Measurements from ENCODE around the gene SAA2.

GRCh38 chr11:18239655-18240054 is 8.8 kb downstream of the SAA2 start:
- TF ChIP-seq USF1 (IDR thresholded peaks at IDR 0.05): no peak
- no peak for TF ChIP-seq CEBPB (IDR thresholded peaks at IDR 0.05)
- no peak for TF ChIP-seq EGR1 (IDR thresholded peaks at IDR 0.05)
- no peak for TF ChIP-seq YY1 (IDR thresholded peaks at IDR 0.05; ENCODE audit: low read depth)
- no peak for TF ChIP-seq RAD21 (IDR thresholded peaks at IDR 0.05; ENCODE audit: low read depth)
- TF ChIP-seq TAF1 (IDR thresholded peaks at IDR 0.05; ENCODE audit: low read depth): no peak
- TF ChIP-seq NFIC (IDR thresholded peaks at IDR 0.05): no peak
- no peak for TF ChIP-seq TEAD4 (IDR thresholded peaks at IDR 0.05)
